Measurements from ENCODE around the gene IRX3. TPM values are rescaled to one million over a fixed set of nuclear protein-coding genes. Genes with fewer than 3 reads are reported as not detected.

IRX3 gene
- total RNA-seq, 1 experiment from 2014 or later = 2.4 TPM

DNA sequence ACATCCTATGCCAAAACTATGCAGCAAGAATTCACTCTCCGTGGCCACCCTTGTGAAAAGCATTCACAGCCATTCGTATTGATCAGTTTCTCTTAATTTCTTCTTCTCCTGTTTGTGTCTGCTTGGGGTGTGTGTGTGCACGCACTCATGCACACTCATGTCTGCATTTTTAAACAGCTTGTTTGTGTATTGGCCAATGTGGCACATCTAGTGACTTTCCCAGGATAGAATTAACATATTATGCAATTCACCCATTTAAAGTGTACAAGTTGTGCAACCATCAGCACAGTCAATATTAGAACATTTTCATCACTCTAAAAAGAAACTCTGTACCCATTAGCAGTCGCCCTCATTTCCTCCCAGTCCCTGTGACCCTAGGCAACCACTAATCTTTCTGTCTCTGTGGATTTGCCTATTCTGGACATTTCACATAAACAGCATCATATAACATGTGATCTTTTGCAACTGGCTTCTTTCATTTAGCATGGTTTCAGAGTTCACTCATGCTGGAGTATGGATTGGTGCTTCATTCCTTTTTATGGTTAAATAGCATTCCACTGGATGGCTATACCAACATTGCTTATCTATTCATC is 20.1 kb downstream of the IRX3 start:
- no peaks in the 10 kb centered on the region for H3K23me2 ChIP-seq (ENCODE audit: insufficient read length, low read depth, low read length, poor library complexity, severe bottlenecking)
- no peaks in the 10 kb centered on the region for H3K79me1 ChIP-seq (ENCODE audit: insufficient read depth, low read depth, low read length, poor library complexity, severe bottlenecking)
- H3K4me1 Mint-ChIP-seq = no peaks in the 10 kb centered on the region
- WGBS (ENCODE audit: extremely low coverage, insufficient read length, low lambda C conversion rate) = no CpG with 5 or more reads among the region's 4 CpGs
- H2BK120ac ChIP-seq (ENCODE audit: low read depth, low read length, poor library complexity, severe bottlenecking) = no peak overlapping the region
- no peak overlapping the region for H4K91ac ChIP-seq (ENCODE audit: insufficient read length, low read depth, low read length)
- no peak overlapping the region for H2BK5ac ChIP-seq (ENCODE audit: insufficient read length, low read length)
- H3K27ac ChIP-seq (ENCODE audit: insufficient read length, low read depth, low read length) = no peak overlapping the region
- H3K36me3 Mint-ChIP-seq (ENCODE audit: insufficient read depth in 1 of 3, low read depth in 3 of 3) = no peaks in the 10 kb centered on the region; a peak in 1 of 7 replicates
- no peak for TF ChIP-seq CTCF (conservative IDR thresholded peaks at IDR 0.05)
- no peaks in the 10 kb centered on the region for H3K9me3 ChIP-seq (ENCODE audit: control insufficient read depth, low read depth, low read length)
- H4K8ac ChIP-seq (replicated peaks; ENCODE audit: insufficient read length, low read depth, low read length) = no peak overlapping the region
- no peak overlapping the region for H3K18ac ChIP-seq (ENCODE audit: insufficient read length, low read depth, low read length)
- no peak overlapping the region for H2BK20ac ChIP-seq (ENCODE audit: low read depth, low read length, poor library complexity, severe bottlenecking)
- no peak overlapping the region for H3K4me3 Mint-ChIP-seq
- no peaks in the 10 kb centered on the region for H3K79me2 ChIP-seq (ENCODE audit: insufficient read depth, low read length)
- H3K9ac ChIP-seq (ENCODE audit: extremely low read depth, insufficient read length, low read length) = no peak overlapping the region
- H4K20me1 ChIP-seq (ENCODE audit: control insufficient read depth, insufficient read depth, insufficient read length) = no peaks in the 10 kb centered on the region
- H3K27me3 Mint-ChIP-seq (ENCODE audit: low read depth) = peaks cover 22% of the 10 kb centered on the region
- H2AK5ac ChIP-seq (ENCODE audit: insufficient read length, low read length) = no peak overlapping the region
- no peak overlapping the region for H3K14ac ChIP-seq (ENCODE audit: insufficient read depth, low read length)
- no peak overlapping the region for H2AFZ ChIP-seq (ENCODE audit: low read length)
- H3K27me3 ChIP-seq (ENCODE audit: insufficient read depth, low read length) = no peaks in the 10 kb centered on the region
- H3T11ph ChIP-seq (ENCODE audit: low read length) = no peak overlapping the region
- no peak overlapping the region for H3K4ac ChIP-seq (ENCODE audit: low read depth, low read length)
- H3K4me2 ChIP-seq (ENCODE audit: insufficient read depth, insufficient read length, low read length) = no peak overlapping the region
- no peak overlapping the region for H4K5ac ChIP-seq (ENCODE audit: insufficient read length, low read depth, low read length)
- no peaks in the 10 kb centered on the region for H3K4me1 ChIP-seq (ENCODE audit: insufficient read depth, low read length)
- H2BK15ac ChIP-seq (ENCODE audit: low read depth, low read length) = no peak overlapping the region
- no peak for DNase-seq
- no peak overlapping the region for H3K23ac ChIP-seq (ENCODE audit: insufficient read length, low read depth, low read length)
- H3K27ac Mint-ChIP-seq = no peak overlapping the region; a peak in 1 of 7 replicates
- no peak overlapping the region for H3K56ac ChIP-seq (ENCODE audit: insufficient read length, low read depth, low read length)
- H2BK12ac ChIP-seq (ENCODE audit: insufficient read length, low read depth, low read length) = no peak overlapping the region
- no peaks in the 10 kb centered on the region; a peak in 1 of 5 replicates for H3K9me3 Mint-ChIP-seq
